SK-N-SH treated with all-trans-retinoic acid at 6 μM for 48 hours (cell line): ENCODE measurements around the gene ZNF684.
"Not testable (repeated sequence)": the region's sequence is repeated elsewhere in the genome, so short reads cannot be mapped to it uniquely, and the experiment has no call there.

ENCODE experiments used
- ATAC-seq: fragments of 200-7000 bp; cut with Tn5 transposase; 3 replicates; pipeline ENCODE4 v1.9.1; 2020; ENCODE audit warnings: mild to moderate bottlenecking, moderate library complexity
- ARNTL ChIP-seq: fragments of 450-650 bp; formaldehyde crosslinking; IDR thresholded peaks from 2 replicates; pipeline ENCODE4 v1.5.0; 2020; ENCODE audit warnings: low read depth, mild to moderate bottlenecking, moderate library complexity, borderline replicate concordance
- BACH2 ChIP-seq: fragments of 250-450 bp; sonication (Bioruptor Pico); IDR thresholded peaks from 2 replicates; pipeline ENCODE4 v1.9.0; 2021; ENCODE audit warnings: mild to moderate bottlenecking, borderline replicate concordance
- CREB5 ChIP-seq: fragments of 250-450 bp; sonication (Bioruptor Pico); IDR thresholded peaks from 2 replicates; pipeline ENCODE4 v1.5.1; 2020; ENCODE audit warnings: low read depth, mild to moderate bottlenecking, moderate library complexity
- CSDC2 ChIP-seq: fragments of 250-450 bp; sonication (Bioruptor Pico); IDR thresholded peaks from 2 replicates; pipeline ENCODE4 v1.5.0; 2020; ENCODE audit warnings: mild to moderate bottlenecking, moderate library complexity
- ESRRG ChIP-seq: fragments of 250-450 bp; sonication (Bioruptor Pico); IDR thresholded peaks from 2 replicates; pipeline ENCODE4 v1.6.1; 2021; ENCODE audit warnings: mild to moderate bottlenecking
- GLIS3 ChIP-seq: fragments of 250-450 bp; sonication (Bioruptor Pico); IDR thresholded peaks from 2 replicates; pipeline ENCODE4 v1.5.0; 2020; ENCODE audit warnings: mild to moderate bottlenecking, moderate library complexity
- ISL1 ChIP-seq: fragments of 250-450 bp; sonication (Bioruptor Pico); IDR thresholded peaks from 2 replicates; pipeline ENCODE4 v2.1.2; 2022; ENCODE audit warnings: mild to moderate bottlenecking, moderate library complexity
- OSR1 ChIP-seq: fragments of 250-450 bp; sonication (Bioruptor Pico); IDR thresholded peaks from 2 replicates; pipeline ENCODE4 v1.8.0; 2022; ENCODE audit warnings: moderate library complexity, mild to moderate bottlenecking, inconsistent platforms
- PATZ1 ChIP-seq: fragments of 250-450 bp; sonication (Bioruptor Pico); IDR thresholded peaks from 2 replicates; pipeline ENCODE4 v1.8.0; 2020; ENCODE audit warnings: mild to moderate bottlenecking, moderate library complexity, borderline replicate concordance
- PPARA ChIP-seq: fragments of 250-450 bp; sonication (Bioruptor Pico); IDR thresholded peaks from 2 replicates; pipeline ENCODE4 v1.5.0; 2020; ENCODE audit warnings: mild to moderate bottlenecking, borderline replicate concordance
- RARB ChIP-seq: fragments of 250-450 bp; sonication (Bioruptor Pico); IDR thresholded peaks from 2 replicates; pipeline ENCODE4 v1.8.0; 2021; ENCODE audit warnings: mild to moderate bottlenecking, moderate library complexity
- SNAI2 ChIP-seq: fragments of 250-450 bp; sonication (Bioruptor Pico); IDR thresholded peaks from 2 replicates; pipeline ENCODE4 v1.5.0; 2020; ENCODE audit warnings: mild to moderate bottlenecking, moderate library complexity
- TCF4 ChIP-seq: fragments of 250-450 bp; sonication (Bioruptor Pico); IDR thresholded peaks from 2 replicates; pipeline ENCODE4 v1.8.0; 2021; ENCODE audit warnings: mild to moderate bottlenecking, moderate library complexity, borderline replicate concordance
- TSHZ2 ChIP-seq: fragments of 250-450 bp; sonication (Bioruptor Pico); IDR thresholded peaks from 2 replicates; pipeline ENCODE4 v1.5.0; 2020; ENCODE audit warnings: mild to moderate bottlenecking, moderate library complexity
- ZC3H10 ChIP-seq: fragments of 250-450 bp; sonication (Bioruptor Pico); IDR thresholded peaks from 2 replicates; pipeline ENCODE4 v1.5.1; 2021; ENCODE audit warnings: mild to moderate bottlenecking, moderate library complexity
- ZFP3 ChIP-seq: fragments of 250-450 bp; sonication (Bioruptor Pico); IDR thresholded peaks from 2 replicates; pipeline ENCODE4 v1.5.0; 2020; ENCODE audit warnings: mild to moderate bottlenecking, moderate library complexity
- ZFP30 ChIP-seq: fragments of 450-650 bp; formaldehyde crosslinking; IDR thresholded peaks from 2 replicates; pipeline ENCODE4 v1.5.0; 2022; ENCODE audit warnings: mild to moderate bottlenecking, moderate library complexity
- ZNF565 ChIP-seq: fragments of 450-650 bp; formaldehyde crosslinking; conservative IDR thresholded peaks from 2 replicates; pipeline ENCODE4 v1.5.0; 2020; ENCODE audit warnings: low read depth, mild to moderate bottlenecking, moderate library complexity
- ZNF70 ChIP-seq: fragments of 450-650 bp; formaldehyde crosslinking; IDR thresholded peaks from 2 replicates; pipeline ENCODE4 v1.5.0; 2020; ENCODE audit warnings: mild to moderate bottlenecking, moderate library complexity
- ZNF8 ChIP-seq: fragments of 450-650 bp; formaldehyde crosslinking; IDR thresholded peaks from 2 replicates; pipeline ENCODE4 v1.5.0; 2020; ENCODE audit warnings: mild to moderate bottlenecking, moderate library complexity

ZNF684 gene

GRCh38 chr1:40553017-40553416 is 21.6 kb downstream of the ZNF684 start (continued):
- TF ChIP-seq PATZ1 (CRISPR knock-in tag) (no peak), ZNF8 (no peak)

- not testable (repeated sequence) for ATAC-seq
These were observed 23.4 kb downstream of the ZNF684 start for GRCh38 chr1:40554807-40555206.

GRCh38 chr1:40556121-40556520 is 24.7 kb downstream of the ZNF684 start:
- no peak for ATAC-seq

GRCh38 chr1:40558241-40558640 is 26.8 kb downstream of the ZNF684 start:
- not testable (repeated sequence) for ATAC-seq

More at GRCh38 chr1:40556121-40556520, 24.7 kb downstream of the ZNF684 start:
- TF ChIP-seq ZNF565 (CRISPR knock-in tag), result no peak
- TF ChIP-seq PPARA (CRISPR knock-in tag), result no peak
- TF ChIP-seq OSR1 (CRISPR knock-in tag), result no peak

GRCh38 chr1:40562185-40562584 is 30.7 kb downstream of the ZNF684 start:
- TF ChIP-seq ISL1 (no peak), ZFP30 (CRISPR knock-in tag) (no peak), ZNF8 (no peak)
- no peak for ATAC-seq

GRCh38 chr1:40563266-40563665 is 31.8 kb downstream of the ZNF684 start:
- ATAC-seq, result no peak
- TF ChIP-seq GLIS3 (CRISPR knock-in tag) (no peak), CREB5 (CRISPR knock-in tag) (no peak), ZFP30 (CRISPR knock-in tag) (no peak), ARNTL (CRISPR knock-in tag) (no peak), ZC3H10 (CRISPR knock-in tag) (no peak), SNAI2 (no peak), CSDC2 (CRISPR knock-in tag) (no peak), BACH2 (CRISPR knock-in tag) (no peak), OSR1 (CRISPR knock-in tag) (no peak), PPARA (CRISPR knock-in tag) (no peak), PATZ1 (CRISPR knock-in tag) (no peak)

GRCh38 chr1:40564506-40564905 is 33.1 kb downstream of the ZNF684 start:
- ATAC-seq, result no peak
- TF ChIP-seq TCF4 (CRISPR knock-in tag) (no peak), CREB5 (CRISPR knock-in tag) (no peak), TSHZ2 (no peak), ZFP30 (CRISPR knock-in tag) (no peak), ZNF70 (CRISPR knock-in tag) (no peak), ESRRG (CRISPR knock-in tag) (no peak), RARB (CRISPR knock-in tag) (no peak), PATZ1 (CRISPR knock-in tag) (no peak), GLIS3 (CRISPR knock-in tag) (no peak), ARNTL (CRISPR knock-in tag) (no peak), ZFP3 (CRISPR knock-in tag) (no peak), PPARA (CRISPR knock-in tag) (no peak), ZNF565 (CRISPR knock-in tag) (no peak), SNAI2 (no peak), ZC3H10 (CRISPR knock-in tag) (no peak)
